Gastrocnemius medialis (tissue), 4 donors: ENCODE measurements around the gene AMHR2.

ENCODE experiments used
- POLR2A ChIP-seq, 2 donors: fragments of 450-650 bp; IDR thresholded peaks; one replicate each; pipeline ENCODE4 v1.6.1; 2017; ENCODE audit warnings: antibody characterized with exemption in 2 of 2, mild to moderate bottlenecking in 2 of 2, moderate library complexity in 2 of 2
- TF ChIP-seq, protein P1 (sequence below), 5 experiments: fragments of 450-650 bp in 3 of 5; fragments of 200-600 bp in 2 of 5; sonication (generic) in 2 of 5; IDR thresholded peaks in 4 of 5; conservative IDR thresholded peaks in 1 of 5; 1 replicate in 4 of 5; 2 replicates in 1 of 5; pipeline ENCODE4 v1.5.1; 2016 to 2019; ENCODE audit warnings: antibody characterized with exemption in 5 of 5, mild to moderate bottlenecking in 3 of 5, moderate library complexity in 3 of 5

DNA sequence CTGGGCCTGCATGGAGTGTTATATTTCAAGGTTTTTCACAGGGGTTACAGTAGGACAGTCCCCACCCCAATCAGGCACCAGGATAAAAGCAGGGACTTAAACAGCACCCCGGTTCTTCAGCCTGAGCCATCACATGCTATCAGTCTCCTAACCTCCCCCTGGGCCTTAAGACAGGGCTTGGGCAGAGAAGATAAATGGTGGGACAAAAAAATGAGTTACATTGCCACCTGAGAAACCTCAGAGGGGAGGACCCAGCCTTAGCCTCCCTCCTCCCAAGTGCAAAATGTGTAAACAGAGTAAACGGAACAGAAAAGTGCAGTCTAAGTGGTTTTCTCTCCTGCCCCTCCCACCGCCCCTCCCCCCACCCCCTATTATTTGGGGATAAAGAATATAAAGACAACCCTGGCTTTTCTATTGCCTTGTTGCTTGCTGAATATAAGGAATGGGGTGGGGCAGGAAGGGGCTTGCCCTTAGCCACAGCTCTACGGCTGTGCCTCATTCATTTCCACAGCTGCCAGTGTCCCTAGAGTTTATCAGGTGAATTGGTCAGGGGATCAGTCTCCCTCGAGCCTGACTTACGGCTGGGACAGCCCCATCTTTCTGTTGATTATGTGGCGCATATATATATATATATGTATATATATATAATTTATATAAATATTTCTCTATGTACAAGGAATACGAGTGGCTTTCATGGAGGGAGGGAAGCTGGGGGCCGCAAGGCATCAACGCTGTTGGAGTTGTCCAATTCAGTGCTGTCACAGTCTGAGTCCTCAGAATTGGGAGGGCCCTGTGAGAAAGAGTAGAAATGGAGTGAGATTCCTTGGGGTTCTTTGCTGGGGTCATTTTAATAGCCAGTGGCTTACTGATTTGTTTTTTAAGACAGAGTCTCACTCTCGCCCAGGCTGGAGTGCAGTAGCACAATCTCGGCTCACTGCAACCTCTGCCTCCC, 57.1 kb downstream of the AMHR2 start:
- TF ChIP-seq, protein P1, sequence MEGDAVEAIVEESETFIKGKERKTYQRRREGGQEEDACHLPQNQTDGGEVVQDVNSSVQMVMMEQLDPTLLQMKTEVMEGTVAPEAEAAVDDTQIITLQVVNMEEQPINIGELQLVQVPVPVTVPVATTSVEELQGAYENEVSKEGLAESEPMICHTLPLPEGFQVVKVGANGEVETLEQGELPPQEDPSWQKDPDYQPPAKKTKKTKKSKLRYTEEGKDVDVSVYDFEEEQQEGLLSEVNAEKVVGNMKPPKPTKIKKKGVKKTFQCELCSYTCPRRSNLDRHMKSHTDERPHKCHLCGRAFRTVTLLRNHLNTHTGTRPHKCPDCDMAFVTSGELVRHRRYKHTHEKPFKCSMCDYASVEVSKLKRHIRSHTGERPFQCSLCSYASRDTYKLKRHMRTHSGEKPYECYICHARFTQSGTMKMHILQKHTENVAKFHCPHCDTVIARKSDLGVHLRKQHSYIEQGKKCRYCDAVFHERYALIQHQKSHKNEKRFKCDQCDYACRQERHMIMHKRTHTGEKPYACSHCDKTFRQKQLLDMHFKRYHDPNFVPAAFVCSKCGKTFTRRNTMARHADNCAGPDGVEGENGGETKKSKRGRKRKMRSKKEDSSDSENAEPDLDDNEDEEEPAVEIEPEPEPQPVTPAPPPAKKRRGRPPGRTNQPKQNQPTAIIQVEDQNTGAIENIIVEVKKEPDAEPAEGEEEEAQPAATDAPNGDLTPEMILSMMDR (IDR thresholded peaks at IDR 0.05 in 4 of 5, conservative IDR thresholded peaks at IDR 0.05 in 1 of 5), result no peak
- TF ChIP-seq POLR2A (IDR thresholded peaks at IDR 0.05), result no peak
